ENCODE measurements around the gene ZMYND15. TPM values are rescaled to one million over a fixed set of nuclear protein-coding genes. Genes with fewer than 3 reads are reported as not detected.
A peak's percentile ranks its signal among the peaks of the same experiment; 100 is the strongest.

ZMYND15 gene
- total RNA-seq, 2 experiments from 2014 or later, result not detected

DNA sequence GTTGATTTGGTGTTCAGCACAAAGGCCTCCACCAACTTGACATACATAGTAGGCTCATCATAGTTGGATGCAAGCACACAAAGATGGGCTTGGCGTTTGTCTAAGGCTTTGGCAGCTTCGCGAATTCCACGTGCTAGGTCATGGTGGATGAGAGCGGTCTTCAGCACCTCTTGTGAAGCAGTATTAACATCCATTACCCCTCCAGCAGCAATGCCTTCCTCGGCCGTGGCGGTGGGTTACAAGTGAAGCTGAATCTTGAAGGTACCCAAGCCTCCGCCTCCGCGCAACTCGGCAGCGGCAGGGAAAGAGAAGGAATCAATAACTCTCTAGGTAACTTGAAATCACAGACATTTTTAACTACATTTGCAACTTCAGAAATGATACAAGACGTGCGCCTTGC is 34.6 kb upstream of the ZMYND15 start:
- POLR2A ChIA-PET, result interaction anchor here (0.6 to 2.7 kb wide), 4 partner anchors 29 to 243 kb away, joined by 3 to 16 read pairs (median 6); partner anchors contain the start of genes C17orf107, PFN1, RNF167 and SLC25A11

DNA sequence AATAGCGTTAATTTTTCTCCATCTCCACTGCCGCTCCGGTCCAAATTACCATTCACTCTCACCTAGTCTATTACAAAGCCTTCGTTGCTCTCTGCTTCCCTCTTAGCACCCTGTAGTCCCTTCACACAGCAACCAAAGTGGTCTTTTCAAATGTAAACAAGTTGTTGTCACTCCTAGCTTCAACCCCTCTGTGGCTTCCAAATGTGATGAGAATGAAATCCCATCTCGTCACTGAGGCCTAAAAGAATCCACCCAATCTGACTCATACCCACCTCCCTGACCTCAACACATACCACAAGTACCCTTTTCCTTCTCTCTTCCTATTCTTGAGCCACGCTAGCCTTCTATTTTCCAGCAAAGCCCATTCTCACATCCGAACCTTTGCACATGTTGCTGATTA is 33.5 kb upstream of the ZMYND15 start:
- intact Hi-C loops (cut with micrococcal nuclease), result loop anchor here (5.0 to 10.0 kb wide), 2 partner anchors 141 to 181 kb away; partner anchors contain the start of gene GGT6
- no peak for ATAC-seq
- Mint-ChIP-seq H3K27ac (peak overlapping the region; percentile 9), H3K4me1 (ENCODE audit: low read depth) (peaks cover 52% of the 10 kb centered on the region), H3K36me3 (ENCODE audit: low read depth) (peaks cover 33% of the 10 kb centered on the region), H3K9me3 (no peaks in the 10 kb centered on the region), H3K27me3 (no peaks in the 10 kb centered on the region), H3K4me3 (peak overlapping the region; percentile 79)
- TF ChIP-seq CTCF (IDR thresholded peaks at IDR 0.05), result no peak
- CTCF ChIA-PET, result no interaction called here
- DNase-seq, result no peak
- POLR2A ChIA-PET, result interaction anchor here (0.6 to 1.4 kb wide), 2 partner anchors 41 to 242 kb away, joined by 3 read pairs; partner anchors contain the start of gene PFN1

More for the DNA sequence above, 34.6 kb upstream of the ZMYND15 start:
- H3K9me3 Mint-ChIP-seq, result no peaks in the 10 kb centered on the region
- DNase-seq, result no peak
- peaks cover 33% of the 10 kb centered on the region for H3K36me3 Mint-ChIP-seq (ENCODE audit: low read depth)
- no peak for ATAC-seq
- H3K4me3 Mint-ChIP-seq, result peak overlapping the region; percentile 79
- peak overlapping the region; percentile 98 for H3K27ac Mint-ChIP-seq
- peaks cover 54% of the 10 kb centered on the region for H3K4me1 Mint-ChIP-seq (ENCODE audit: low read depth)
- no peak for TF ChIP-seq CTCF (IDR thresholded peaks at IDR 0.05)
- no peaks in the 10 kb centered on the region for H3K27me3 Mint-ChIP-seq
- intact Hi-C loops (cut with micrococcal nuclease), result loop anchor here (5.0 to 10.0 kb wide), 2 partner anchors 140 to 182 kb away; partner anchors contain the start of gene GGT6
- CTCF ChIA-PET, result no interaction called here

DNA sequence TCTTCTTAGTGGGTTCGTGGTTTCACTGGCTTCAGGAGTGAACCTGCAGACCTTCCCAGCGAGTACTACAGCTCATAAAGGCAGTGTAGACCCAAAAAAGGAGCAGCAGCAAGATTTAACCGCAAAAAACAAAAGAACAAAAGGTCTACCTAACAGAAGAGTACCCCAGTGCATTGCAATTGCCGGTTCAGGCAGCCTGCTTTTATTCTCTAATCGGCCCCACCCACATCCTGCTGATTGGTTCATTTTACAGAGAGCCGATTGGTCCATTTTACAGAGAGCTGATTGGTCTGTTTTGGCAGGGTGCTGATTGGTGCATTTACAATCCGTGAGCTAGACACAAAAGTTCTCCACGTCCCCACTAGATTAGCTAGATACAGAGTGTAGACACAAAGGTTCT is 31.2 kb upstream of the ZMYND15 start:
- H3K4me3 Mint-ChIP-seq, result peak overlapping the region; percentile 59
- intact Hi-C loops (cut with micrococcal nuclease), result loop anchor here (5.0 to 10.0 kb wide), 2 partner anchors 144 to 179 kb away; partner anchors contain the start of gene GGT6
- no peak for ATAC-seq

DNA sequence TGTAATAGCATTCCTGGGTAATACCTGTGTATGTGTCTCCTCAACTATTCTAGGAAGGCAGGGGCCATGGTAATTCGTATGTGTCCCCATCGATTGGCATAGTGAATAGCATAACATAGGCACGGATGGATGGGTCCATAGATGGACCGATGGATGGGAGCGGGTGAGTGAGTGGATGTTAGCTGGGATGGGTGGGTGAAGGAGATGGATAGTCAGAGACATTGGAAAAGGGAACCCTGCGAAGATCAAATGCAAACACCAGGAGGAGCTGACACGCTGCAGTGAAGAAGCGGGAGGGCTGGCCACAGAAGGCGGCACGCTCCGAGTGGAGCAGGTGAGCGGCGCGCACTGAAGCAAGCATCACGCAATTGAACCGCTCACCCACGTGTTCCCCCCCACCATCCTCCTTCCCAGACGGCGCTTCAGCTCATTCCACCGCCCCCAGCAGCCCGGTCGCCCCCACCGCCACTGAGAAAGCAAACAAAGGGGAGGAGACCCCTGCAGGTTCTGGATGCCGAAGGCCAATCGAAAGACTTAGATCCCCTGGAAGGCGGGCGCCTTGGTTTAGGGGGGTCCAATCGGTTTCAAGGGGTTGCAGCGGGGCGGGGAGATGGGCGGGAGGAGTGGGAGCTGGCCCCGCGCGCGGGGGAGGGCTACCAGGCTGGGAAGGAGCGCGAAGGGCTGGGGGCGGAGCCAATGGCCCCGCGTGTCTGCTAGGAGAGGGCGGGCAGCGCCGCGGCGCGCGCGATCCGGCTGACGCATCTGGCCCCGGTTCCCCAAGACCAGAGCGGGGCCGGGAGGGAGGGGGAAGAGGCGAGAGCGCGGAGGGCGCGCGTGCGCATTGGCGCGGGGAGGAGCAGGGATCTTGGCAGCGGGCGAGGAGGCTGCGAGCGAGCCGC is 29.6 kb upstream of the ZMYND15 start, which contains the start of gene ARRB2:
Gene ARRB2, plus strand, starts transcription at position 839 of the 899 bp plus-strand sequence. CDS start 90 bp downstream, outside the sequence.
- intact Hi-C loops (cut with micrococcal nuclease), result loop anchor here (5.0 to 10.0 kb wide), 2 partner anchors 145 to 177 kb away; partner anchors contain the start of gene GGT6

More for the DNA sequence above, 31.2 kb upstream of the ZMYND15 start:
- DNase-seq, result peak; percentile 87
- peaks cover 30% of the 10 kb centered on the region for H3K36me3 Mint-ChIP-seq (ENCODE audit: low read depth)
- H3K9me3 Mint-ChIP-seq, result no peaks in the 10 kb centered on the region
- no peak for TF ChIP-seq CTCF (IDR thresholded peaks at IDR 0.05)
- ChIA-PET CTCF (interaction anchor here (0.8 to 2.1 kb wide), 4 partner anchors 82 to 183 kb away, joined by 3 to 13 read pairs (median 4); no protein-coding TSS in a partner anchor), POLR2A (interaction anchor here (0.7 to 0.8 kb wide), 3 partner anchors 11 to 148 kb away, joined by 3 read pairs; partner anchors contain the start of gene GGT6)
- peak overlapping the region; percentile 46 for H3K27ac Mint-ChIP-seq
- H3K27me3 Mint-ChIP-seq, result no peaks in the 10 kb centered on the region
- peaks cover 40% of the 10 kb centered on the region for H3K4me1 Mint-ChIP-seq (ENCODE audit: low read depth)

More for the DNA sequence above, 29.6 kb upstream of the ZMYND15 start, which contains the start of gene ARRB2:
- Mint-ChIP-seq H3K27ac (peak within 1 kb of the TSS; percentile 94), H3K27me3 (no peaks in the 10 kb centered on the region), H3K36me3 (ENCODE audit: low read depth) (peaks cover 29% of the 10 kb centered on the region), H3K4me3 (peak within 1 kb of the TSS; percentile 98), H3K4me1 (ENCODE audit: low read depth) (peaks cover 46% of the 10 kb centered on the region), H3K9me3 (no peaks in the 10 kb centered on the region)
- POLR2A ChIA-PET, result interaction anchor here (1.0 to 2.7 kb wide), 8 partner anchors 9 to 230 kb away, joined by 3 to 17 read pairs (median 4); partner anchors contain the start of genes MED11, PSMB6, RNF167 and SLC25A11
- CTCF ChIA-PET, result interaction anchor here (0.7 to 2.1 kb wide), 8 partner anchors 8 to 204 kb away, joined by 3 to 13 read pairs (median 3); partner anchors contain the start of gene MED11
- DNase-seq, result peak; percentile 99
- peak; percentile 58 for TF ChIP-seq CTCF (IDR thresholded peaks at IDR 0.05)
- peak; percentile 84 for ATAC-seq

Data from activated CD8-positive, alpha-beta T cell treated with anti-CD3 and anti-CD28 coated beads for 36 hours (primary cell).